Natural killer cell (primary cell): ENCODE measurements around the gene HPCA. TPM values are rescaled to one million over a fixed set of nuclear protein-coding genes. Genes with fewer than 3 reads are reported as not detected.

Source experiments
- ATAC-seq, 3 donors: fragments of 150-1000 bp in 2 of 3; fragments of 200-7000 bp in 1 of 3; cut with Tn5 transposase; 1 replicate in 1 of 3; 2 replicates in 2 of 3; pipeline ENCODE4 v1.10.0; 2021; ENCODE audit warnings: mild to moderate bottlenecking in 2 of 3, moderate library complexity in 2 of 3
- DNase-seq, 2 donors: peaks; one replicate each; pipeline versions ENCODE4 v3.0.0 to v3.0.0-alpha.2; 2013 to 2021; ENCODE audit warnings: mixed read lengths in 1 of 2
- H3K27ac ChIP-seq: one replicate; pipeline ENCODE4 v1.5.1; 2013; ENCODE audit warnings: mild to moderate bottlenecking, low read length
- H3K27me3 ChIP-seq: one replicate; pipeline ENCODE4 v1.6.1; 2013; ENCODE audit warnings: low read length; ENCODE audit not compliant: control insufficient read depth, insufficient read depth
- H3K36me3 ChIP-seq: one replicate; pipeline ENCODE4 v1.6.1; 2013; ENCODE audit warnings: low read length; ENCODE audit not compliant: control insufficient read depth, insufficient read depth
- H3K4me1 ChIP-seq: one replicate; pipeline ENCODE4 v1.6.1; 2013; ENCODE audit warnings: low read length; ENCODE audit not compliant: control insufficient read depth, insufficient read depth
- H3K4me3 ChIP-seq: one replicate; pipeline ENCODE4 v1.5.1; 2013; ENCODE audit warnings: low read length
- H3K9me3 ChIP-seq: one replicate; pipeline ENCODE4 v1.6.1; 2013; ENCODE audit warnings: low read length; ENCODE audit not compliant: control insufficient read depth, insufficient read depth
- H3K27ac Mint-ChIP-seq, 2 donors: one replicate each; pipeline ENCODE4 v1.8.0; 2022; ENCODE audit warnings: mild to moderate bottlenecking in 2 of 2, mixed read lengths in 2 of 2, moderate library complexity in 1 of 2
- H3K27me3 Mint-ChIP-seq, 2 donors: one replicate each; pipeline ENCODE4 v1.8.0; 2022; ENCODE audit warnings: low read depth in 2 of 2, mixed read lengths in 2 of 2
- H3K36me3 Mint-ChIP-seq: one replicate; pipeline ENCODE4 v1.8.0; 2022; ENCODE audit warnings: mixed read lengths
- H3K4me1 Mint-ChIP-seq, 2 donors: one replicate each; pipeline ENCODE4 v1.8.0; 2022; ENCODE audit warnings: mixed read lengths in 2 of 2
- H3K4me3 Mint-ChIP-seq: one replicate; pipeline ENCODE4 v1.8.0; 2022; ENCODE audit warnings: mild to moderate bottlenecking, moderate library complexity, mixed read lengths
- H3K9me3 Mint-ChIP-seq, 2 donors: one replicate each; pipeline ENCODE4 v1.8.0; 2022; ENCODE audit warnings: mixed read lengths in 2 of 2
- WGBS: methylation state at CpG from one replicate; pipeline ENCODE4 v1.1.7; 2013; ENCODE audit warnings: missing lambda C conversion rate; ENCODE audit not compliant: insufficient coverage; 5-methylcytosine and 5-hydroxymethylcytosine counted together
- intact Hi-C: fragments of 100-400 bp; cut with micrococcal nuclease; formaldehyde crosslinking; loops from one replicate; pipeline ENCODE4 v1.14.2; 2022
- total RNA-seq, 4 donors: library from RNA; stranded (reverse); fragments of 120-200 nt in 1 of 4; gene quantifications; one replicate each; pipeline versions ENCODE4 v1.2.3 to v1.2.4, GENCODE V29; 2013 to 2022
- TF ChIP-seq, protein P1 (sequence below): fragments of 200-600 bp; IDR thresholded peaks from one replicate; pipeline ENCODE4 v1.8.0; 2022; ENCODE audit warnings: antibody characterized with exemption

The HPCA gene
- total RNA-seq, 3 donors from 2014 or later (not counting 1 experiment from before 2014, with no cell fraction given), result 0.59 TPM; not detected in 2

DNA sequence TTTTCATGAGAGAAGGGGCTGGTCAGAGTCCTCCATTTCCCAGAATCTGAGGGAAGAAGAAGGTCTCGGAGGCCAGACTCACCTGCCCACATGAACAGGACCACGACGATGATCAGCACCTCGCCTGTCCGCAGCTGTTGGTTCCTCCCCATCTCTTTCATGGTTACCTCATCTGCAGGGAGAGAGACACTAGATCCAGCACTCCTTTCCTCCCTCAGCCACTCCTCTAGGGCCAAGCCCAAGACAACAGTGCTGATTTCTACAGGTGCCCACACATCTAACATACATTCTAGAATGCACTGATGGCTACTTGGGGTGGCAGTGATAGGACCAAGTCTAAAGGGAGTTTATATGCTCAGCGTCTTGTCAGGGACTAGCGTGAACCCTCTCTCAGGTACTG, 18.6 kb upstream of the HPCA start:
- 92% methylated on average over 7 of the region's 7 CpGs for WGBS
- H3K4me1 Mint-ChIP-seq, result peaks cover 3 to 23% of the 10 kb centered on the region in 2 donors

DNA sequence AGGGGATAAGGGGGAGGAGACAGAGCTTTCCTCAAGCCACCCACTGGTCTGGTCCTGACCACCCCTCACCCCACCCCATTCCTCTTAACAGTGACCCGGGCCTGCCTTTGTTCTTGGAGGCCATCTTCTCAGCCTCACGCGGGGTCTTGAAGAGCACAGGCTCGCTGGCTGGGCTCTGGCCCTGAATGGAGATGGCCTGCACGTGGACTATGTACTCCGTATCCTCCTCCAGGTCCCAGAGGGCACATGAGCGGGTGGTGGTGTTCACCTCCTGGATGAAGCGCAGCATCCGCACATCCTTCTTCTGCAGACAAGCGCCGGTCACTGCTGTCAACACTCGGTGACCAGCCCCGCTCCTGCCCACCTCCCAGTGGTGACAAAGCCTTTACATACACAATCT, 18.2 kb upstream of the HPCA start:
- Histone ChIP-seq H3K27ac (no peak overlapping the region), H3K9me3 (no peaks in the 10 kb centered on the region), H3K4me1 (peaks cover 26% of the 10 kb centered on the region), H3K4me3 (no peak overlapping the region), H3K36me3 (peaks cover 5% of the 10 kb centered on the region), H3K27me3 (peaks cover 21% of the 10 kb centered on the region)
- Mint-ChIP-seq H3K36me3 (no peaks in the 10 kb centered on the region), H3K4me3 (no peak overlapping the region), H3K27ac (no peak overlapping the region), H3K4me1 (peaks cover 0 to 26% of the 10 kb centered on the region in 2 donors), H3K9me3 (no peaks in the 10 kb centered on the region), H3K27me3 (peaks cover 10 to 28% of the 10 kb centered on the region in 2 donors)
- no peak for DNase-seq
- 97% methylated on average over 13 of the region's 13 CpGs for whole genome bisulfite sequencing
- ATAC-seq, result no peak
- TF ChIP-seq, protein P1, sequence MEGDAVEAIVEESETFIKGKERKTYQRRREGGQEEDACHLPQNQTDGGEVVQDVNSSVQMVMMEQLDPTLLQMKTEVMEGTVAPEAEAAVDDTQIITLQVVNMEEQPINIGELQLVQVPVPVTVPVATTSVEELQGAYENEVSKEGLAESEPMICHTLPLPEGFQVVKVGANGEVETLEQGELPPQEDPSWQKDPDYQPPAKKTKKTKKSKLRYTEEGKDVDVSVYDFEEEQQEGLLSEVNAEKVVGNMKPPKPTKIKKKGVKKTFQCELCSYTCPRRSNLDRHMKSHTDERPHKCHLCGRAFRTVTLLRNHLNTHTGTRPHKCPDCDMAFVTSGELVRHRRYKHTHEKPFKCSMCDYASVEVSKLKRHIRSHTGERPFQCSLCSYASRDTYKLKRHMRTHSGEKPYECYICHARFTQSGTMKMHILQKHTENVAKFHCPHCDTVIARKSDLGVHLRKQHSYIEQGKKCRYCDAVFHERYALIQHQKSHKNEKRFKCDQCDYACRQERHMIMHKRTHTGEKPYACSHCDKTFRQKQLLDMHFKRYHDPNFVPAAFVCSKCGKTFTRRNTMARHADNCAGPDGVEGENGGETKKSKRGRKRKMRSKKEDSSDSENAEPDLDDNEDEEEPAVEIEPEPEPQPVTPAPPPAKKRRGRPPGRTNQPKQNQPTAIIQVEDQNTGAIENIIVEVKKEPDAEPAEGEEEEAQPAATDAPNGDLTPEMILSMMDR, result no peak
- intact Hi-C loops, result no loop called here

More for the DNA sequence above, 18.6 kb upstream of the HPCA start:
- H3K27ac Mint-ChIP-seq, result no peak overlapping the region
- H3K4me3 Mint-ChIP-seq, result no peak overlapping the region
- DNase-seq, result no peak
- Histone ChIP-seq H3K27ac (no peak overlapping the region), H3K9me3 (no peaks in the 10 kb centered on the region), H3K36me3 (peaks cover 9% of the 10 kb centered on the region), H3K27me3 (peaks cover 21% of the 10 kb centered on the region), H3K4me1 (peaks cover 24% of the 10 kb centered on the region), H3K4me3 (no peak overlapping the region)
- H3K9me3 Mint-ChIP-seq, result no peaks in the 10 kb centered on the region
- TF ChIP-seq, protein P1, result no peak
- H3K27me3 Mint-ChIP-seq, result peaks cover 10 to 26% of the 10 kb centered on the region in 2 donors
- H3K36me3 Mint-ChIP-seq, result peaks cover 2% of the 10 kb centered on the region
- intact Hi-C loops, result no loop called here
- ATAC-seq, result no peak

DNA sequence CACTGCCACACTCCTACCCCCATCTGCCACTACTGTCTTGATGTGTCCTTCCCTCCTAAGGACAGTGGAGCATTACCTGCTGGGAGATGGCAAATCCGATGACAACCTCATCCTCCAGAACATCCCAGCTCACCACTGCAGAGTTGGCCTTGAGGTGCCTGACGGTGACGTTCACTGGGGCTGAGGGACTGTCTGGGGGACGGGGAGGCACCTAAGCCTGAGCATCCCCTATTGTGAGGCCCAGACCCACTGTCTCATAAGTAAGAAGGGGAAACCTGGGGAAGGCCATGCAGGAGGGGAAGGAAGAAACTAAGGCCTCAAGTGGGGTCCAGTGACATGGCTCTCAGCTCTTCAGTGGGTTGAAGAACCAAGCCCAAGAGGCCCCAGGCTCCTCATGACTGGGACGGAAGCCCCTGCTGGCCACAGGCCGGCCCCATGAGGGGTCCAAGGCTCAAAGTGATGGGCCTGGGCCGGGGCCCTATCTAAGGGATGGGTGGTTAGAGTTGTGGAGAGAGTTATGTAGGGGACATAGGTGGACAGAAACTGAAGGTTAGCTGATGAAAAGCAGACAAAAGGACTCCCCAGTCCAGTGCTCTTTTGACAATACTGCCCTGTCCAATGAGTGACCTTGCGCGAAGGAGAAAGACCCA, 17.4 kb upstream of the HPCA start:
- intact Hi-C loops, result no loop called here
- Mint-ChIP-seq H3K4me1 (peaks cover 0 to 26% of the 10 kb centered on the region in 2 donors), H3K27ac (no peak overlapping the region), H3K4me3 (peak overlapping the region; percentile 68), H3K27me3 (peaks cover 10 to 28% of the 10 kb centered on the region in 2 donors), H3K36me3 (no peaks in the 10 kb centered on the region), H3K9me3 (no peaks in the 10 kb centered on the region)
- DNase-seq (no peak), ATAC-seq (no peak)
- H3K27me3 ChIP-seq, result peaks cover 24% of the 10 kb centered on the region
- no peaks in the 10 kb centered on the region for H3K9me3 ChIP-seq
- H3K4me1 ChIP-seq, result peaks cover 26% of the 10 kb centered on the region
- WGBS, result 83% methylated on average over 9 of the region's 9 CpGs
- H3K4me3 ChIP-seq, result no peak overlapping the region
- H3K36me3 ChIP-seq, result peaks cover 3% of the 10 kb centered on the region
- TF ChIP-seq, protein P1, result no peak
- H3K27ac ChIP-seq, result no peak overlapping the region
